Measurements from ENCODE around the gene ASB1. TPM values are rescaled to one million over a fixed set of nuclear protein-coding genes. Genes with fewer than 3 reads are reported as not detected.

The ASB1 gene
- total and polyA plus RNA-seq, 10 of the 15 experiments (the other 5 are each of a cell fraction or from before 2014, with no cell fraction given), result 5.2 to 31.2 (median 25.8) TPM

DNA sequence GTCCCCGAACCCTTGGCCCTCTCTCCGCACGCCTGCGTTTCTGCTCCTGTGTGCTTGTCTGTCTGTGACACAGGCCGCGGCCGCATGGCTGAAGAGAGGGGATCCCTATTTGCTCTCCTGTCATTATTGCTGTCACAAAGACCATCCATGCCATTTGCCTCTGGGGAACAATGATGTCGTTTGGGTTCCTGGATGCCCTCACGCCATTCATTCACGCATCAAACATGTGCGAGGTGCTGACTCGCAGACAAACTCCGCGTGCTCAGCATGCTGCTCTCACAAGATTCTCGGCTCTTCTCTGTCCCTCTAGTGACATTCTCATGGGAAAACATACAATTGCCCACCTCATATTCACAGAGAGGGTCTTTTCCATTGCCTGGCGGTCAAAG is 67.8 kb downstream of the ASB1 start:
- Histone ChIP-seq H3K27me3 (replicated peaks in 1 of 2; ENCODE audit: control insufficient read depth in 2 of 2, insufficient read depth in 2 of 2, low read length in 1 of 2) (no peaks in the 10 kb centered on the region; a peak in 1 of 4 replicates), H3K9ac (ENCODE audit: control insufficient read depth, insufficient read depth, low read length) (no peak overlapping the region), H3K36me3 (ENCODE audit: control insufficient read depth in 2 of 2, insufficient read depth in 2 of 2, low read length in 1 of 2) (no peaks in the 10 kb centered on the region), H3K4me2 (ENCODE audit: control insufficient read depth, insufficient read depth) (peak overlapping the region; percentile 88), H3K79me2 (ENCODE audit: control insufficient read depth, insufficient read depth, low read length) (no peaks in the 10 kb centered on the region), H3K9me3 (replicated peaks; ENCODE audit: control insufficient read depth, insufficient read depth, low read length) (no peaks in the 10 kb centered on the region), H3K27ac (ENCODE audit: control insufficient read depth, insufficient read depth) (no peak overlapping the region), H2AFZ (ENCODE audit: control insufficient read depth, low read depth, low read length) (no peak overlapping the region; the same call in 1 of the 2 replicates), H3K4me1 (ENCODE audit: control insufficient read depth, insufficient read depth, low read length) (peaks cover 15% of the 10 kb centered on the region), H3K4me3 (peak overlapping the region; percentile 17; the same call in 1 of the 2 replicates), H4K20me1 (ENCODE audit: control insufficient read depth, insufficient read depth) (no peaks in the 10 kb centered on the region)
- FAIRE-seq, result peak; percentile 44
- RAD21 ChIA-PET (ENCODE audit: unreplicated experiment), result no interaction called here
- POLR2A ChIA-PET, result no interaction called here
- BruUV-seq (replicated peaks), result no TSS peak
- in situ Hi-C loops (cut with MboI), result no loop called here
- TF ChIP-seq WRNIP1 (IDR thresholded peaks at IDR 0.05; ENCODE audit: borderline replicate concordance, low read depth, low read length), result no peak
- no peak for DNase-seq (ENCODE audit: low read depth, low spot score)
- SMC1A ChIA-PET (ENCODE audit: uncharacterized antibody, unreplicated experiment), result interaction anchor here (1.2 kb wide), 1 partner anchor 172 kb away, joined by 3 read pairs; no protein-coding TSS in a partner anchor
- CTCF ChIA-PET, result no interaction called here
- no peak for ATAC-seq
- WGBS (ENCODE audit: insufficient coverage, insufficient replicate concordance, low lambda C conversion rate, missing lambda C conversion rate), result 23% methylated on average over 16 of the region's 16 CpGs
- intact Hi-C loops (cut with micrococcal nuclease; ENCODE audit: unreplicated experiment), result no loop called here

DNA sequence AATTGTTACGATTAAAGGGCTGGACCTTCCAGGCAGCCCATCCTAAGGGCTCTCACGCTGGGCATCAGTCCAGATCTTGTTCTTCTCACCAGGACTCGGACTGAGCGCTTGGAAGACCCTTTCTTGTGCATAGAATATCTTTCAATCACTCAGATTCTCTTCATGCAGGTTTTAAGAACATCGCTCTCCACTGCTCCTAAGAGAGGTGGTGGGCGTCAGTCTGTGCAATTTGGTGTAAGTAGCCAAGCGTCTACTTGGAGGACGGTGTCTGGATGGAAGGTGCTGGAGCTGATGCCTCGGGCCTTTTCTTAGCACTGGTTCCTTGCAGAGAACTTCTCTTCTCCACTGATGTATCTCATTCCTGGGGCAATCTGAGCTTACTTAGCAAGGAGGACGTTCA is 68.7 kb downstream of the ASB1 start:
- no peaks in the 10 kb centered on the region for H3K79me2 ChIP-seq (ENCODE audit: control insufficient read depth, insufficient read depth, low read length)
- no peak for DNase-seq (ENCODE audit: low read depth, low spot score)
- no peak overlapping the region for H3K9ac ChIP-seq (ENCODE audit: control insufficient read depth, insufficient read depth, low read length)
- intact Hi-C loops (cut with micrococcal nuclease; ENCODE audit: unreplicated experiment), result no loop called here
- H3K27ac ChIP-seq (ENCODE audit: control insufficient read depth, insufficient read depth), result no peak overlapping the region
- H3K27me3 ChIP-seq (replicated peaks in 1 of 2; ENCODE audit: control insufficient read depth in 2 of 2, insufficient read depth in 2 of 2, low read length in 1 of 2), result no peaks in the 10 kb centered on the region; a peak in 1 of 4 replicates
- no peak overlapping the region for H3K4me3 ChIP-seq
- no peak overlapping the region for H2AFZ ChIP-seq (ENCODE audit: control insufficient read depth, low read depth, low read length)
- peaks cover 15% of the 10 kb centered on the region for H3K4me1 ChIP-seq (ENCODE audit: control insufficient read depth, insufficient read depth, low read length)
- FAIRE-seq, result no peak
- 78% methylated on average over 10 of the region's 10 CpGs for WGBS (ENCODE audit: insufficient coverage, insufficient replicate concordance, low lambda C conversion rate, missing lambda C conversion rate)
- H4K20me1 ChIP-seq (ENCODE audit: control insufficient read depth, insufficient read depth), result no peaks in the 10 kb centered on the region
- H3K9me3 ChIP-seq (replicated peaks; ENCODE audit: control insufficient read depth, insufficient read depth, low read length), result no peaks in the 10 kb centered on the region
- no peaks in the 10 kb centered on the region for H3K36me3 ChIP-seq (ENCODE audit: control insufficient read depth in 2 of 2, insufficient read depth in 2 of 2, low read length in 1 of 2)
- ATAC-seq, result no peak
- TF ChIP-seq, protein P1, sequence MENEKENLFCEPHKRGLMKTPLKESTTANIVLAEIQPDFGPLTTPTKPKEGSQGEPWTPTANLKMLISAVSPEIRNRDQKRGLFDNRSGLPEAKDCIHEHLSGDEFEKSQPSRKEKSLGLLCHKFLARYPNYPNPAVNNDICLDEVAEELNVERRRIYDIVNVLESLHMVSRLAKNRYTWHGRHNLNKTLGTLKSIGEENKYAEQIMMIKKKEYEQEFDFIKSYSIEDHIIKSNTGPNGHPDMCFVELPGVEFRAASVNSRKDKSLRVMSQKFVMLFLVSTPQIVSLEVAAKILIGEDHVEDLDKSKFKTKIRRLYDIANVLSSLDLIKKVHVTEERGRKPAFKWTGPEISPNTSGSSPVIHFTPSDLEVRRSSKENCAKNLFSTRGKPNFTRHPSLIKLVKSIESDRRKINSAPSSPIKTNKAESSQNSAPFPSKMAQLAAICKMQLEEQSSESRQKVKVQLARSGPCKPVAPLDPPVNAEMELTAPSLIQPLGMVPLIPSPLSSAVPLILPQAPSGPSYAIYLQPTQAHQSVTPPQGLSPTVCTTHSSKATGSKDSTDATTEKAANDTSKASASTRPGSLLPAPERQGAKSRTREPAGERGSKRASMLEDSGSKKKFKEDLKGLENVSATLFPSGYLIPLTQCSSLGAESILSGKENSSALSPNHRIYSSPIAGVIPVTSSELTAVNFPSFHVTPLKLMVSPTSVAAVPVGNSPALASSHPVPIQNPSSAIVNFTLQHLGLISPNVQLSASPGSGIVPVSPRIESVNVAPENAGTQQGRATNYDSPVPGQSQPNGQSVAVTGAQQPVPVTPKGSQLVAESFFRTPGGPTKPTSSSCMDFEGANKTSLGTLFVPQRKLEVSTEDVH (IDR thresholded peaks at IDR 0.05; ENCODE audit: low read depth, partially characterized antibody), result no peak
- TF ChIP-seq TAF1 (IDR thresholded peaks at IDR 0.05; ENCODE audit: borderline replicate concordance, low read depth, low read length) (no peak), STAT1 (conservative IDR thresholded peaks at IDR 0.05) (no peak)
- TF ChIP-seq, protein P2, sequence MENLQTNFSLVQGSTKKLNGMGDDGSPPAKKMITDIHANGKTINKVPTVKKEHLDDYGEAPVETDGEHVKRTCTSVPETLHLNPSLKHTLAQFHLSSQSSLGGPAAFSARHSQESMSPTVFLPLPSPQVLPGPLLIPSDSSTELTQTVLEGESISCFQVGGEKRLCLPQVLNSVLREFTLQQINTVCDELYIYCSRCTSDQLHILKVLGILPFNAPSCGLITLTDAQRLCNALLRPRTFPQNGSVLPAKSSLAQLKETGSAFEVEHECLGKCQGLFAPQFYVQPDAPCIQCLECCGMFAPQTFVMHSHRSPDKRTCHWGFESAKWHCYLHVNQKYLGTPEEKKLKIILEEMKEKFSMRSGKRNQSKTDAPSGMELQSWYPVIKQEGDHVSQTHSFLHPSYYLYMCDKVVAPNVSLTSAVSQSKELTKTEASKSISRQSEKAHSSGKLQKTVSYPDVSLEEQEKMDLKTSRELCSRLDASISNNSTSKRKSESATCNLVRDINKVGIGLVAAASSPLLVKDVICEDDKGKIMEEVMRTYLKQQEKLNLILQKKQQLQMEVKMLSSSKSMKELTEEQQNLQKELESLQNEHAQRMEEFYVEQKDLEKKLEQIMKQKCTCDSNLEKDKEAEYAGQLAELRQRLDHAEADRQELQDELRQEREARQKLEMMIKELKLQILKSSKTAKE (IDR thresholded peaks at IDR 0.05; ENCODE audit: low read depth, poor library complexity, severe bottlenecking), result no peak
- POLR2A ChIA-PET, result no interaction called here
- in situ Hi-C loops (cut with MboI), result no loop called here
- SMC1A ChIA-PET (ENCODE audit: uncharacterized antibody, unreplicated experiment), result no interaction called here
- RAD21 ChIA-PET (ENCODE audit: unreplicated experiment), result no interaction called here
- BruUV-seq (replicated peaks), result no TSS peak
- H3K4me2 ChIP-seq (ENCODE audit: control insufficient read depth, insufficient read depth), result no peak overlapping the region
- CTCF ChIA-PET, result no interaction called here

Measured in GM12878 (cell line).